ENCODE data around the gene MEAF6.

Gene MEAF6

GRCh38 chr1:37446874-37447273 lies 67.7 kb downstream of the MEAF6 start:
- TF ChIP-seq POLR2A (IDR thresholded peaks at IDR 0.05; ENCODE audit: low read depth, low read length) (no peak), TAF1 (IDR thresholded peaks at IDR 0.05; ENCODE audit: borderline replicate concordance, low read depth, low read length) (no peak), POLR2AphosphoS5 (IDR thresholded peaks at IDR 0.05; ENCODE audit: low read depth, low read length) (no peak)
- no peak for DNase-seq (ENCODE audit: insufficient read length)
- FAIRE-seq = no peak

- DNase-seq (ENCODE audit: insufficient read length) (no peak), FAIRE-seq (no peak)
- TF ChIP-seq POLR2AphosphoS5 (IDR thresholded peaks at IDR 0.05; ENCODE audit: low read depth, low read length) = no peak
- TF ChIP-seq POLR2A (IDR thresholded peaks at IDR 0.05; ENCODE audit: low read depth, low read length) = no peak
- TF ChIP-seq TAF1 (IDR thresholded peaks at IDR 0.05; ENCODE audit: borderline replicate concordance, low read depth, low read length) = no peak
These were observed 71.9 kb downstream of the MEAF6 start for GRCh38 chr1:37442644-37443043.

All from GM12892 (cell line).